ENCODE measurements around the gene TGFBR3. TPM values are rescaled to one million over a fixed set of nuclear protein-coding genes. Genes with fewer than 3 reads are reported as not detected.

The TGFBR3 gene
- total and polyA plus RNA-seq, 8 donors = 21.7 to 54.6 (median 45.1) TPM

DNA sequence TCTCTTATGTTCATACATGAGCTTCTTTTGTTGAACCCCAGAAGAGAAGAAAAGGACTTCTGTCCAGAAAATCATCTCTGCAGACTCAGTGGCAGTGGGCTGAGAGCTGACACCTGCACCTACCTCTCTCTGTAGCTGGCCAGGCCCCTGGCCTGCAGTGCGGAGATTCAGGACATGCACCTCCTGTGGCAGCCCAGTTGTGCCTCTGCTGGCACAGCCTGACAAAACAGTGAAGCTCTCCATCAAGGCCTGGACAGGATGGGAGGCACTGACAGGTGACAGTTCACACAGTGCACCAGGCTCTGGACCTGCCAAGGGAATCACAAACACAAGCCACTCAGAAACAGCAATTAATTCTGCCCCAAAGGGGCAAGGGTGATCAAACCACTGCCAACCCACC, 88.8 kb downstream of the TGFBR3 start:
- Histone ChIP-seq H3K4me1 (peaks cover 7 to 10% of the 10 kb centered on the region in 2 donors), H3K27me3 (no peaks in the 10 kb centered on the region), H3K4me3 (no peak overlapping the region), H3K36me3 (no peaks in the 10 kb centered on the region), H3K27ac (no peak overlapping the region), H3K9me3 (no peaks in the 10 kb centered on the region)
- ATAC-seq (no peak), DNase-seq (no peak)
- TF ChIP-seq, protein P1, sequence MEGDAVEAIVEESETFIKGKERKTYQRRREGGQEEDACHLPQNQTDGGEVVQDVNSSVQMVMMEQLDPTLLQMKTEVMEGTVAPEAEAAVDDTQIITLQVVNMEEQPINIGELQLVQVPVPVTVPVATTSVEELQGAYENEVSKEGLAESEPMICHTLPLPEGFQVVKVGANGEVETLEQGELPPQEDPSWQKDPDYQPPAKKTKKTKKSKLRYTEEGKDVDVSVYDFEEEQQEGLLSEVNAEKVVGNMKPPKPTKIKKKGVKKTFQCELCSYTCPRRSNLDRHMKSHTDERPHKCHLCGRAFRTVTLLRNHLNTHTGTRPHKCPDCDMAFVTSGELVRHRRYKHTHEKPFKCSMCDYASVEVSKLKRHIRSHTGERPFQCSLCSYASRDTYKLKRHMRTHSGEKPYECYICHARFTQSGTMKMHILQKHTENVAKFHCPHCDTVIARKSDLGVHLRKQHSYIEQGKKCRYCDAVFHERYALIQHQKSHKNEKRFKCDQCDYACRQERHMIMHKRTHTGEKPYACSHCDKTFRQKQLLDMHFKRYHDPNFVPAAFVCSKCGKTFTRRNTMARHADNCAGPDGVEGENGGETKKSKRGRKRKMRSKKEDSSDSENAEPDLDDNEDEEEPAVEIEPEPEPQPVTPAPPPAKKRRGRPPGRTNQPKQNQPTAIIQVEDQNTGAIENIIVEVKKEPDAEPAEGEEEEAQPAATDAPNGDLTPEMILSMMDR (IDR thresholded peaks at IDR 0.05) = no peak
- intact Hi-C loops (cut with DNase I) = no loop called here

DNA sequence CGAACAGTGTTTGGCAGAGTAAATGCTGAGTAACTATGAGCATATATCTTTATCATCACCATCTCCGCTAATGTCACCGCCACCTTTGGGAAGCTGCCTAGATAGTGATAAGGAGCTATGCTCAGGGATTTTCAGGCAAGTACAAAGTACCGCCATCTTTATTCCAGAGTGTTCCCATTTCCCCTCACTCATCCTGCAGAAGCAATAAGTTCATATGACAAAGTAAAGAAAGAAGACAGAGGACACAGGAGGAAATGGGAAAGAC, 89.6 kb downstream of the TGFBR3 start:
- Histone ChIP-seq H3K36me3 (no peaks in the 10 kb centered on the region), H3K4me3 (no peak overlapping the region), H3K27ac (no peak overlapping the region), H3K9me3 (no peaks in the 10 kb centered on the region), H3K4me1 (peaks cover 11 to 19% of the 10 kb centered on the region in 2 donors), H3K27me3 (no peaks in the 10 kb centered on the region)
- TF ChIP-seq, protein P1 (IDR thresholded peaks at IDR 0.05) = no peak
- DNase-seq (no peak), ATAC-seq (no peak)
- intact Hi-C loops (cut with DNase I) = no loop called here

DNA sequence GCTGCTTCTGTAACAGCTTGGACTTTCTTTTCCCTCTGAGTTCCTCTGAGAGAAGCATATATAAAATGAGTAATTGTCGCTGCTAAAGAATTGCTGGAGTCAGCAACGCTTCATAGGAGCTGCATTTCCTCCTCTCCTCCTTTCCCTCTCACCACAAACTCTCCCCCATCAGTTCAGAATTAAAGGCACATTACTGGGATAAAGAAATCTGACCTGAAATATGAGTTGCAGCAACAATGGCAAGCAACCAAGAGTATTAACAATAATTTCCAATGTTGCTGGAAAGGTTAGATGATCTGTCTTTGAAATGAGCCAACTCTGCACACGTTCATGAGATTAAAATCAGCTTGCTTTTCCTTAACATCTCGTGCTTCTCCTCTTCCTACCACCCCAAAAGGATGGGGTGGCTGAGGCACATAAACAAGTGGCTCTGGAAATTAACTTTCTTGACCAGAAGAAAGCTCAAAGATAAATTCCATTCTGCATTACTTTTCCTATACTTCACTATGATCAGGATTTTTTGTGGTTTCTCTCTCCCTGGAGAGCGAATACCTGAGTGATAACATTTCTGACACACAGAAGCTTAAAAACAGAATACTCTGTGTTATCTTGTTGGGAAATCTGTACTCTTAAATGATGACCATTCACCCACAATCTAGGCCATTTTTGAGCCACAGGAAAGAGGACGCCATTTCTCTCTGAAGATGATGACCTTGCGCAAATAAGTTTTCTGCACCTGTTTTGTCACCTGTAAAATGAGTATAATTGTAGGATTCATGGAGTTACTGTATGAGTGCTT, 90.2 kb downstream of the TGFBR3 start:
- TF ChIP-seq, protein P1 (IDR thresholded peaks at IDR 0.05) = no peak
- no peaks in the 10 kb centered on the region for H3K27me3 ChIP-seq
- intact Hi-C loops (cut with DNase I) = no loop called here
- no peaks in the 10 kb centered on the region for H3K36me3 ChIP-seq
- peaks cover 11 to 23% of the 10 kb centered on the region in 2 donors for H3K4me1 ChIP-seq
- peak overlapping the region; percentile 6 to 13 for H3K27ac ChIP-seq
- H3K9me3 ChIP-seq = no peaks in the 10 kb centered on the region
- H3K4me3 ChIP-seq = no peak overlapping the region
- peak; percentile 52 for ATAC-seq
- DNase-seq = no peak

DNA sequence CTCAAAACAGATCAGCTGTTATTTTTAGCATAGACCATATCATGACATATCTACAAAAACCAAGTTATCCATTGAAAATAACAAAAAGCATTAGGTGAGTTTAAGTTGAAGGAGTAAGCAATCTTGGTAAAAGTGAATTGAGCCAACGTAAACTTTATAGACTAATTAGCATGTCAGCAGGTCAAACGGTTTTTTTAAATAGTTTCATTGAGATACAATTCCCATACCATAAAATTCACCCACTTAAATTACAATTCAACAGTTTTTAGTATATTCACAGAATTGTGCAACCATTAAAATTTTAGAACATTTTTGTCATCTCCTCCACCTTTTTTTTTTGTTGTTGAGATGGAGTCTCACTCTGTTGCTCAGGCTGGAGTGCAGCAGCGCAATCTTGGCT, 92.1 kb downstream of the TGFBR3 start:
- TF ChIP-seq, protein P1 (IDR thresholded peaks at IDR 0.05) = no peak
- intact Hi-C loops (cut with DNase I) = no loop called here
- H3K4me3 ChIP-seq = no peak overlapping the region
- H3K27me3 ChIP-seq = no peaks in the 10 kb centered on the region
- H3K27ac ChIP-seq = no peak overlapping the region
- H3K9me3 ChIP-seq = no peaks in the 10 kb centered on the region
- H3K4me1 ChIP-seq = peaks cover 11 to 27% of the 10 kb centered on the region in 2 donors
- DNase-seq (no peak), ATAC-seq (no peak)
- H3K36me3 ChIP-seq = no peaks in the 10 kb centered on the region

DNA sequence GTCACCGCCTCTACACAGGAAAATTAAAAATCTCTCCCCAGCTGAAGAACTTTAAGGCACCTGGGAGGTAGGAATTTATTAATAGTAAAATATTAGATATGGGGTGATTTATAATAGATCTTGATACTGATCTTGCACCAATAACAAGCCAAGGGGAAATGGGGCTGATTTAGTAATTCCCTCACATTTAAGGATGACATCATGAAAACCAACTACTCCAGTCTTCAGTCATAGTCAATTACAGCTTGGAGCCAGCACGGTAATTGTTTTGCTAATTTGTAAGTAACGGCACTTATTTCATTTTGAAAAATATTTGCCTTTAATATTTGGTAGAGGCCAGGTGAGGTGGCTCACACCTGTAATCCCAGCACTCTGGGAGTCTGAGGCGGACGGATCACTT, 92.8 kb downstream of the TGFBR3 start:
- TF ChIP-seq, protein P1 (IDR thresholded peaks at IDR 0.05) = no peak
- no peak for DNase-seq
- Histone ChIP-seq H3K27ac (no peak overlapping the region), H3K4me1 (peaks cover 11 to 27% of the 10 kb centered on the region in 2 donors), H3K4me3 (no peak overlapping the region), H3K9me3 (no peaks in the 10 kb centered on the region), H3K27me3 (no peaks in the 10 kb centered on the region), H3K36me3 (no peaks in the 10 kb centered on the region)
- no peak for ATAC-seq
- intact Hi-C loops (cut with DNase I) = no loop called here

All from left lung (tissue), 10 donors.